Measurements from ENCODE around the gene BAD.

DNA sequence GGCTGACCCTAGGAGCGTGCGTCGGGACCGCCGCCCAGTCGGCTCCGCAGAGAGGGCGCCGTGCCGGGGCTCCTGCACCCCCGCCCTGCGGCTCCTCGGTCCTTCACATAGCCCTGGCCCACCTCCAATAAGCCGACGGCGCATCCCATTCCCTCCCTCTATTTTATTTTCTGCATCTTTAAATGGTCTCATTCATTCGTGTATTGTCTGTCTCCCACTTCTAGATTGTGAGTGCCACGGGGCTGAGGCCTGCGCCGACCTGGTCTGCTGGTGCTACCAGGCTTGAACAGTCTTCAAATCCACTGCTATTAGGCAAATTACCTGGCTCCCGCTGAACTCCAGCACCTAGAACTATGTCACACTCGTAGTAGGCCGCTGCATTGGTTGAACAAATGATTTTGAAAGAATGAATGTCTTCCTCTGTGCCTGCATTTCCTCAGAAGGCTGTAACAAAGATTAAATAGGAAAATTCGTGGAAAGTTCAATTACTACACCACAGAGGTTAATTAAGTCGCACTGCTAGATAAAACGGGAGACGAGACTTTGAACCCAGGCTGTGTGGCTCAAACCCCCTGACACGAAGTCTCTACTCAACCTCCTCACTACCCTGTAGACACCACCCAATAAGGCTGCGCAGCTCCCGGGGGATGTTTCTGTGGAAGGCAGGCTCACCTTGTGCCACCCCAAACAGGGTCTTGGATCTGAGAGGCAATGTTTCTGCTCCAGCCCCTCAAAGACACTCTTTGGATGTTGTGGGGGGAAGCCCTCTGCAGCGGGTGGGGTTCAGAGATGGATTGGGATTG is 36.5 kb downstream of the BAD start:
- TF ChIP-seq, protein P1, sequence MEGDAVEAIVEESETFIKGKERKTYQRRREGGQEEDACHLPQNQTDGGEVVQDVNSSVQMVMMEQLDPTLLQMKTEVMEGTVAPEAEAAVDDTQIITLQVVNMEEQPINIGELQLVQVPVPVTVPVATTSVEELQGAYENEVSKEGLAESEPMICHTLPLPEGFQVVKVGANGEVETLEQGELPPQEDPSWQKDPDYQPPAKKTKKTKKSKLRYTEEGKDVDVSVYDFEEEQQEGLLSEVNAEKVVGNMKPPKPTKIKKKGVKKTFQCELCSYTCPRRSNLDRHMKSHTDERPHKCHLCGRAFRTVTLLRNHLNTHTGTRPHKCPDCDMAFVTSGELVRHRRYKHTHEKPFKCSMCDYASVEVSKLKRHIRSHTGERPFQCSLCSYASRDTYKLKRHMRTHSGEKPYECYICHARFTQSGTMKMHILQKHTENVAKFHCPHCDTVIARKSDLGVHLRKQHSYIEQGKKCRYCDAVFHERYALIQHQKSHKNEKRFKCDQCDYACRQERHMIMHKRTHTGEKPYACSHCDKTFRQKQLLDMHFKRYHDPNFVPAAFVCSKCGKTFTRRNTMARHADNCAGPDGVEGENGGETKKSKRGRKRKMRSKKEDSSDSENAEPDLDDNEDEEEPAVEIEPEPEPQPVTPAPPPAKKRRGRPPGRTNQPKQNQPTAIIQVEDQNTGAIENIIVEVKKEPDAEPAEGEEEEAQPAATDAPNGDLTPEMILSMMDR (IDR thresholded peaks at IDR 0.05) = no peak
- TF ChIP-seq POLR2A (IDR thresholded peaks at IDR 0.05) (no peak), POLR2AphosphoS5 (IDR thresholded peaks at IDR 0.05) (no peak), EP300 (IDR thresholded peaks at IDR 0.05) (no peak)

Measured in suprapubic skin (tissue), 4 donors.